Loucy (cell line): Measurements from ENCODE around the gene RUNX1.

ENCODE experiments used
- H2AFZ ChIP-seq: fragments of 200-600 bp; sonication (generic); 2 replicates; pipeline ENCODE4 v1.6.0; 2016; ENCODE audit warnings: antibody characterized with exemption, mild to moderate bottlenecking, low read length, moderate library complexity
- H3F3A ChIP-seq: fragments of 200-600 bp; 2 replicates; pipeline ENCODE4 v1.6.0; 2016; ENCODE audit warnings: antibody characterized with exemption, low read depth, mild to moderate bottlenecking
- H3K27me3 ChIP-seq: fragments of 200-600 bp; sonication (generic); 2 replicates; pipeline ENCODE4 v1.6.1; 2014; ENCODE audit warnings: low read length, mild to moderate bottlenecking; ENCODE audit not compliant: insufficient read depth, poor library complexity, severe bottlenecking
- H3K36me3 ChIP-seq: fragments of 200-600 bp; sonication (generic); 2 replicates; pipeline ENCODE4 v1.6.1; 2016; ENCODE audit warnings: low read length; ENCODE audit not compliant: insufficient read depth
- H3K4me1 ChIP-seq: fragments of 200-600 bp; sonication (generic); 2 replicates; pipeline ENCODE4 v1.5.1; 2014; ENCODE audit warnings: low read length, mild to moderate bottlenecking; ENCODE audit not compliant: insufficient read depth, poor library complexity, severe bottlenecking
- H3K4me2 ChIP-seq: fragments of 200-600 bp; sonication (generic); 2 replicates; pipeline ENCODE4 v1.6.0; 2014; ENCODE audit warnings: antibody characterized with exemption, low read length, low read depth, mild to moderate bottlenecking; ENCODE audit not compliant: poor library complexity, severe bottlenecking
- H3K4me3 ChIP-seq: fragments of 200-600 bp; sonication (generic); 2 replicates; pipeline ENCODE4 v1.5.1; 2014; ENCODE audit warnings: low read length, mild to moderate bottlenecking, mixed read lengths; ENCODE audit not compliant: poor library complexity, severe bottlenecking
- H3K79me2 ChIP-seq: fragments of 200-600 bp; sonication (generic); 2 replicates; pipeline ENCODE4 v1.6.1; 2014; ENCODE audit warnings: low read length; ENCODE audit not compliant: insufficient read depth
- H3K9ac ChIP-seq: fragments of 200-600 bp; sonication (generic); 2 replicates; pipeline ENCODE4 v1.6.0; 2014; ENCODE audit warnings: mild to moderate bottlenecking, low read depth, low read length, moderate library complexity; ENCODE audit not compliant: poor library complexity, severe bottlenecking
- H3K9me2 ChIP-seq: fragments of 200-600 bp; sonication (generic); replicated peaks from 2 replicates; pipeline ENCODE4 v1.6.1; 2016; ENCODE audit warnings: low read depth, low read length, mixed read lengths
- H3K9me3 ChIP-seq: fragments of 200-600 bp; sonication (generic); 2 replicates; pipeline ENCODE4 v1.6.1; 2014; ENCODE audit warnings: mild to moderate bottlenecking, antibody characterized with exemption, low read length, low read depth; ENCODE audit not compliant: insufficient read depth
- H4K20me1 ChIP-seq: fragments of 200-600 bp; sonication (generic); 2 replicates; pipeline ENCODE4 v1.6.0; 2014; ENCODE audit warnings: antibody characterized with exemption, low read length, mild to moderate bottlenecking; ENCODE audit not compliant: insufficient read depth, poor library complexity, severe bottlenecking
- EZH2phosphoT487 ChIP-seq: fragments of 200-600 bp; IDR thresholded peaks from 2 replicates; pipeline ENCODE4 v1.6.1; 2018; ENCODE audit warnings: antibody characterized with exemption, mild to moderate bottlenecking, moderate library complexity, borderline replicate concordance
- TF ChIP-seq, protein P1 (sequence below): fragments of 200-600 bp; sonication (generic); conservative IDR thresholded peaks from 2 replicates; pipeline ENCODE4 v1.5.1; 2014; ENCODE audit warnings: mild to moderate bottlenecking, antibody characterized with exemption, low read length

Gene RUNX1

DNA sequence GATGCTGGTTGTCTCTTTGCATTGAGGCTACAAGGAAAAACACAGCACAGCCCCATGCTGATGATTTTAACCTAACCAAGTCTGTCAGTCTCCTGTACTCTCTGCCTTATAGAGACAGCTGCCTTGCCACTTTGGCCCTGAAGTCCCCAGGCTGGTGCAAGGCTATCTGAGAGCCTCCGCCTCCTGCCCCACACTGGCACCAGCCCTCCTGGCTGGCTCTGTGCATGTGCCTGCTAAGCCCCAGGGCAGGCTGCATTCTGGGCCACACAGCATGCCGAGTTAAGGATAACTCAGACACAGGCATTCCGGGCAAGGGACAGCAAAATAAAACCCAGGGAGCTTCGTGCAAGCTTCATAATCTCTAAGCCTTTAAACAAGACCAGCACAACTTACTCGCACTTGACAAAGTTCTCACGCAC is 910 bp downstream of the RUNX1 start:
- no peak overlapping the region for H2AFZ ChIP-seq
- no peaks in the 10 kb centered on the region for H3K9me3 ChIP-seq
- H3K9me2 ChIP-seq, result no peaks in the 10 kb centered on the region
- H3F3A ChIP-seq, result peaks cover 4% of the 10 kb centered on the region; the same call in 1 of the 2 replicates
- H3K4me1 ChIP-seq, result peaks cover 59% of the 10 kb centered on the region
- H3K36me3 ChIP-seq, result peaks cover 12% of the 10 kb centered on the region; the same call in 1 of the 2 replicates
- H3K4me3 ChIP-seq, result peak overlapping the region; percentile 90
- TF ChIP-seq EZH2phosphoT487, result no peak
- TF ChIP-seq, protein P1, sequence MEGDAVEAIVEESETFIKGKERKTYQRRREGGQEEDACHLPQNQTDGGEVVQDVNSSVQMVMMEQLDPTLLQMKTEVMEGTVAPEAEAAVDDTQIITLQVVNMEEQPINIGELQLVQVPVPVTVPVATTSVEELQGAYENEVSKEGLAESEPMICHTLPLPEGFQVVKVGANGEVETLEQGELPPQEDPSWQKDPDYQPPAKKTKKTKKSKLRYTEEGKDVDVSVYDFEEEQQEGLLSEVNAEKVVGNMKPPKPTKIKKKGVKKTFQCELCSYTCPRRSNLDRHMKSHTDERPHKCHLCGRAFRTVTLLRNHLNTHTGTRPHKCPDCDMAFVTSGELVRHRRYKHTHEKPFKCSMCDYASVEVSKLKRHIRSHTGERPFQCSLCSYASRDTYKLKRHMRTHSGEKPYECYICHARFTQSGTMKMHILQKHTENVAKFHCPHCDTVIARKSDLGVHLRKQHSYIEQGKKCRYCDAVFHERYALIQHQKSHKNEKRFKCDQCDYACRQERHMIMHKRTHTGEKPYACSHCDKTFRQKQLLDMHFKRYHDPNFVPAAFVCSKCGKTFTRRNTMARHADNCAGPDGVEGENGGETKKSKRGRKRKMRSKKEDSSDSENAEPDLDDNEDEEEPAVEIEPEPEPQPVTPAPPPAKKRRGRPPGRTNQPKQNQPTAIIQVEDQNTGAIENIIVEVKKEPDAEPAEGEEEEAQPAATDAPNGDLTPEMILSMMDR, result 0 out of 2 replicates have a peak, but pooled peaks have one; percentile 10
- peaks cover 74% of the 10 kb centered on the region for H3K79me2 ChIP-seq
- H4K20me1 ChIP-seq, result peaks cover 19% of the 10 kb centered on the region
- peak overlapping the region; percentile 97 for H3K9ac ChIP-seq
- H3K4me2 ChIP-seq, result peak overlapping the region; percentile 95
- no peaks in the 10 kb centered on the region for H3K27me3 ChIP-seq

DNA sequence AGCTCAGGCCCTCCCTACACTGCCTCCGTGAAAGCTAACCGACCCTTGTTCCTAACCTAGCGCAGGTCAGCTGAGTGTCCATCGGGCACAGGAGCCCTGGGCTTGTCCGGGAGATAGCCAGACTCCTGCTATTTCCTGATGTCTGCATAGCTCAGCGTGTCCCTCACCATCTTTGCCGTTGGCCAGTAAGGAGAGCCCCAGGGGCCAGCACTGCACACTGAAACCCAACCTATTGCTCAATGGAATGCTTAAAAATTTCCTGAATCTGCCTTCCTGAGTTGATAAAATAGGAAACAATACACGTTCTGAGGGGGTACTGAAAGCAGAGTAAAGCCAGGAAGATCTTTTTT is 2.2 kb downstream of the RUNX1 start:
- Histone ChIP-seq H2AFZ (no peak overlapping the region), H3K36me3 (peaks cover 18% of the 10 kb centered on the region)

DNA sequence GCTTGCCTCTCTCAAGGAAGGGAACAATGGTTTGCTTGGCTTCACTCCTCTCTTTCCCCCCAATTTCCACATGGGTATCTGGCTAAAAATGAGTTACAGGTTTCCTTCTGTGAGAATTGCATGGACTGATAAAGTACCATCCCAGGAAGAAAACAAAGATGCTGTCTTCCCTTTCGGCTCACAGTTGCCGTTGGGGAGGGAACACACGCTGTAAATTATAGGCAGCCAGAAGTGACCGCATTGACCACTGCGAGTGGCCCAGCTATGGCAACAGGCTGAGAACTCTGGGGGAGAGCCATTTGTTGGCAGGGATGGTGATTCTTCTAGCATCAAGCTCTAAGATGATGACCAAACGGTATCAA is 2.9 kb downstream of the RUNX1 start:
- Histone ChIP-seq H3K4me2 (peak overlapping the region; percentile 95), H3K79me2 (peaks cover 93% of the 10 kb centered on the region), H3K9me2 (no peaks in the 10 kb centered on the region), H3K9ac (peak overlapping the region; percentile 97), H2AFZ (no peak overlapping the region), H3K36me3 (peaks cover 18% of the 10 kb centered on the region), H3K4me3 (peak overlapping the region; percentile 90), H3F3A (peaks cover 4% of the 10 kb centered on the region; the same call in 1 of the 2 replicates), H4K20me1 (peaks cover 36% of the 10 kb centered on the region), H3K27me3 (no peaks in the 10 kb centered on the region), H3K9me3 (no peaks in the 10 kb centered on the region), H3K4me1 (peaks cover 65% of the 10 kb centered on the region)
- TF ChIP-seq, protein P1, result no peak
- TF ChIP-seq EZH2phosphoT487, result no peak

More for the DNA sequence above, 2.2 kb downstream of the RUNX1 start:
- Histone ChIP-seq H3K9me3 (no peaks in the 10 kb centered on the region), H3K27me3 (no peaks in the 10 kb centered on the region), H4K20me1 (peaks cover 30% of the 10 kb centered on the region), H3K4me2 (peak overlapping the region; percentile 95), H3K9me2 (no peaks in the 10 kb centered on the region), H3K4me1 (peaks cover 64% of the 10 kb centered on the region), H3K9ac (peak overlapping the region; percentile 97), H3K79me2 (peaks cover 87% of the 10 kb centered on the region), H3K4me3 (peak overlapping the region; percentile 90), H3F3A (peaks cover 4% of the 10 kb centered on the region; the same call in 1 of the 2 replicates)
- TF ChIP-seq, protein P1, result no peak
- no peak for TF ChIP-seq EZH2phosphoT487
